Thymus (tissue), 11 donors: Measurements from ENCODE around the gene CRISP1. TPM values are rescaled to one million over a fixed set of nuclear protein-coding genes. Genes with fewer than 3 reads are reported as not detected.

Source experiments
- DNase-seq, 9 donors: peaks; one replicate each; pipeline ENCODE4 v3.0.0-alpha.2; 2013; ENCODE audit warnings: low spot score in 9 of 9, low read depth in 6 of 9, missing footprints in 1 of 9
- H3K27ac ChIP-seq, 2 donors: one replicate each; pipeline ENCODE4 v1.5.1; 2013; ENCODE audit warnings: control low read depth in 1 of 2, low read depth in 1 of 2, low read length in 1 of 2, mild to moderate bottlenecking in 1 of 2, moderate library complexity in 1 of 2
- H3K27me3 ChIP-seq, 2 donors: one replicate each; pipeline ENCODE4 v1.5.1; 2013; ENCODE audit warnings: low read length in 1 of 2; ENCODE audit not compliant: control insufficient read depth in 2 of 2, insufficient read depth in 1 of 2
- H3K36me3 ChIP-seq, 2 donors: one replicate each; pipeline ENCODE4 v1.5.1; 2013; ENCODE audit warnings: low read length in 1 of 2, mild to moderate bottlenecking in 1 of 2, moderate library complexity in 1 of 2; ENCODE audit not compliant: control insufficient read depth in 2 of 2, insufficient read depth in 2 of 2
- H3K4me1 ChIP-seq, 2 donors: one replicate each; pipeline ENCODE4 v1.5.1; 2013; ENCODE audit warnings: low read length in 2 of 2; ENCODE audit not compliant: control insufficient read depth in 2 of 2, insufficient read depth in 2 of 2
- H3K4me3 ChIP-seq, 2 donors: one replicate each; pipeline ENCODE4 v1.5.1; 2013; ENCODE audit warnings: low read length in 2 of 2, control low read depth in 1 of 2, mild to moderate bottlenecking in 1 of 2
- H3K9me3 ChIP-seq, 2 donors: one replicate each; pipeline ENCODE4 v1.5.1; 2013; ENCODE audit warnings: low read length in 1 of 2, mild to moderate bottlenecking in 1 of 2; ENCODE audit not compliant: control insufficient read depth in 2 of 2, insufficient read depth in 1 of 2
- WGBS: extraction: QIAGEN DNeasy Blood & Tissue Kit; methylation state at CpG from one replicate; pipeline ENCODE4 v1.1.7; 2013; 5-methylcytosine and 5-hydroxymethylcytosine counted together
- polyA plus RNA-seq: library from polyadenylated mRNA; stranded (reverse); fragments of 200-250 nt; gene quantifications from one replicate; pipeline ENCODE4 v1.2.3, GENCODE V29; 2013
- total RNA-seq: library from RNA; stranded (reverse); fragments of 120-200 nt; gene quantifications from one replicate; pipeline ENCODE4 v1.2.4, GENCODE V29; 2013
- donor health status: healthy.

The CRISP1 gene
- total and polyA plus RNA-seq, 2 donors: 0.05 TPM; not detected in 1

- H3K4me1 ChIP-seq: no peaks in the 10 kb centered on the region
- no peaks in the 10 kb centered on the region for H3K9me3 ChIP-seq
- H3K4me3 ChIP-seq: no peak overlapping the region
- WGBS: 26% methylated on average over 4 of the region's 4 CpGs
- DNase-seq: peak in 5 of 9 donors; percentile 1 to 41 (median 14)
- no peaks in the 10 kb centered on the region for H3K27me3 ChIP-seq
- H3K36me3 ChIP-seq: no peaks in the 10 kb centered on the region
- no peak overlapping the region for H3K27ac ChIP-seq
Observed at GRCh38 chr6:49849213-49849907, 17.0 kb downstream of the CRISP1 start.

- Histone ChIP-seq H3K27me3 (no peaks in the 10 kb centered on the region), H3K4me3 (no peak overlapping the region), H3K36me3 (no peaks in the 10 kb centered on the region), H3K4me1 (no peaks in the 10 kb centered on the region), H3K27ac (no peak overlapping the region), H3K9me3 (no peaks in the 10 kb centered on the region)
- DNase-seq: no peak
- 94% methylated on average over 2 of the region's 2 CpGs for WGBS
Observed at GRCh38 chr6:49847673-49848072, 18.7 kb downstream of the CRISP1 start.

- Histone ChIP-seq H3K27ac (no peak overlapping the region), H3K27me3 (no peaks in the 10 kb centered on the region), H3K4me1 (no peaks in the 10 kb centered on the region), H3K9me3 (no peaks in the 10 kb centered on the region), H3K4me3 (no peak overlapping the region), H3K36me3 (no peaks in the 10 kb centered on the region)
- WGBS: 96% methylated on average over 4 of the region's 4 CpGs
- no peak for DNase-seq
Observed at GRCh38 chr6:49847014-49847413, 19.3 kb downstream of the CRISP1 start.

- Histone ChIP-seq H3K9me3 (no peaks in the 10 kb centered on the region), H3K27me3 (no peaks in the 10 kb centered on the region), H3K36me3 (no peaks in the 10 kb centered on the region), H3K4me1 (no peaks in the 10 kb centered on the region), H3K27ac (no peak overlapping the region), H3K4me3 (no peak overlapping the region)
- no peak for DNase-seq
- WGBS: 95% methylated on average over 4 of the region's 4 CpGs
Observed at GRCh38 chr6:49841424-49841823, 24.9 kb downstream of the CRISP1 start.

- Histone ChIP-seq H3K9me3 (no peaks in the 10 kb centered on the region), H3K36me3 (no peaks in the 10 kb centered on the region), H3K27me3 (no peaks in the 10 kb centered on the region), H3K4me1 (no peaks in the 10 kb centered on the region), H3K4me3 (no peak overlapping the region), H3K27ac (no peak overlapping the region)
- no peak for DNase-seq
- 97% methylated on average over 2 of the region's 2 CpGs for WGBS
Observed at GRCh38 chr6:49839957-49840356, 26.4 kb downstream of the CRISP1 start.

GRCh38 chr6:49839162-49839561, 27.2 kb downstream of the CRISP1 start:
- 94% methylated on average over 2 of the region's 2 CpGs for WGBS
- H3K9me3 ChIP-seq: no peaks in the 10 kb centered on the region
- no peak overlapping the region for H3K27ac ChIP-seq
- H3K4me3 ChIP-seq: no peak overlapping the region
- no peaks in the 10 kb centered on the region for H3K4me1 ChIP-seq
- no peaks in the 10 kb centered on the region for H3K27me3 ChIP-seq
- H3K36me3 ChIP-seq: no peaks in the 10 kb centered on the region
- DNase-seq: no peak

GRCh38 chr6:49835140-49835539, 31.2 kb downstream of the CRISP1 start:
- Histone ChIP-seq H3K4me3 (no peak overlapping the region), H3K36me3 (no peaks in the 10 kb centered on the region), H3K27ac (no peak overlapping the region), H3K27me3 (no peaks in the 10 kb centered on the region), H3K4me1 (no peaks in the 10 kb centered on the region), H3K9me3 (no peaks in the 10 kb centered on the region)
- DNase-seq: no peak
- WGBS: 96% methylated on average over 3 of the region's 3 CpGs

GRCh38 chr6:49833386-49833785, 32.9 kb downstream of the CRISP1 start:
- no peaks in the 10 kb centered on the region for H3K27me3 ChIP-seq
- no peak overlapping the region for H3K4me3 ChIP-seq
- DNase-seq: no peak
- no peaks in the 10 kb centered on the region for H3K4me1 ChIP-seq
- no peaks in the 10 kb centered on the region for H3K9me3 ChIP-seq
- 99% methylated on average over 1 of the region's 1 CpG for WGBS
- H3K27ac ChIP-seq: no peak overlapping the region
- no peaks in the 10 kb centered on the region for H3K36me3 ChIP-seq

GRCh38 chr6:49826743-49827406, 39.5 kb downstream of the CRISP1 start:
- Histone ChIP-seq H3K27me3 (no peaks in the 10 kb centered on the region), H3K4me1 (no peaks in the 10 kb centered on the region), H3K4me3 (no peak overlapping the region), H3K36me3 (no peaks in the 10 kb centered on the region), H3K27ac (no peak overlapping the region), H3K9me3 (no peaks in the 10 kb centered on the region)
- 18% methylated on average over 5 of the region's 5 CpGs for WGBS
- DNase-seq: peak in 1 of 9 donors; percentile 7
